ENCODE results near the gene CGREF1. TPM values are rescaled to one million over a fixed set of nuclear protein-coding genes. Genes with fewer than 3 reads are reported as not detected.

The CGREF1 gene
- polyA plus RNA-seq, 1 donor from 2014 or later: 24.5 TPM

DNA sequence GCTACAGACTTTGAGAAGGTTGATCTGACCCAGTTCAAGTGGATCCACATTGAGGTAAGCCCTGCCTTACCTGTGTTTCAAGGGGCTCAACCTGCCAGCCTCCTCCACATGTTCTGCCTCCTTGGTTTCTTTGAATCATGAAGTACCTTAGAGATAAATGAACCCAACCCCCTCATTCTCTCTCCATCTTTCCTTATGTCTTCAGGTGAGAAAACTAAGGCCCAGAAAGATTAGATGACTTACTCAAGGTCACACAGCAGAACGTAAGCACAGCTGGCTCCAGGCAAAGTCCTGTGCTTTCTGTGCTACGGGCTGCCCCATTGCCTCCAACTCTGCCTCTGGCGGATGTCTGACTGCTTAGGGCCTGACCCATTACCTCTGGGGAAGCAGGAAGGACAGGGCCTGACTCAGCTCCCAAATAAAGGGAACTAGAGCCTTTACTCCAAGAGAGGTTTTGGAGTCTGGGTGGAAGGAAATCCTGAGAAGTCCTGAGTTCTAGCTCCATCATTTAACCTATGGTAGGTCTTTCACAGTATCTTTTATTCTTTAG lies 22.1 kb downstream of the CGREF1 start:
- no peak overlapping the region for H3K9ac ChIP-seq (ENCODE audit: low read length)

DNA sequence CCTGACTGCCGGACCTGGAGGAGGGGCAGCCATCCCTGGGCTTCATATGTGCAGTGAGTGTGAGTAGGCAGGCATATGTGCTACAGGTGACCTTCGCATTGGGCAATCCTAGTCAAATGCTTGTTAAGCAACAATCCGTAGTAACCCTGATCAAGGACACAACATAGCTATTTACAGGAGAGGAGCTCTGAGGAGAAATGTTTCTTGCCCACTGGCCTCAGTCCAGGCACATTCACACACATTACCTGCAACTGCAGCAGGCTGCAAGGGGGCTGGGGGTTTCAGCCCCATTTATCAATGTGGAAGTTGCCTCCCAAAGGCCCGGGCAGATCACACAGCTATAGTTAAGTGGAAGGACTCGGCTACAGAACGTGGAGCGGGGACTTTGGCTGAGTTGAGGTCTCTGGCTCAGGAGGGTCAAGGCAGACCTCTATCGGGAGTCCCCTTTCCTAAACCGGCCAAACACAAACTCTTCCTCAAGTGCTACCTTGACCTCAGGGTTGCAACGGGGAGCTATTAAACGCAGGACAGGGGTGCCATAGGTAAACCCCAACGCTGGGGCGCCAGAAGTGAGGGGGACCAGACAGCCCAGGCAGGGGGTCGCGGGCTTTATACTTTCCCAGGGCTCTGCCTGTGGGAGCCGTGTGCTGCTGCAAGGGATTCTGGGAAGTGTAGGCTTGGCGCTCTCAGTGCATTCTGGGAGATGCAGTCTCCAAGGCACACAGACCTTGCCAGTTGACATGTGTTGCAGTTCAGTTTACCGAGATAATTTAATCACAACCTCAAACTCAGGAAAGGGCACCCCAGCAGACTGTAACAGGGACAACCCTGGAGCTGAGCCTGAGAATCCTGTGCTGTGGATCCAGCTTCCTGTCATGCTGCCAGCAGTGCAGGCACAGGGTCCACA lies 22.9 kb downstream of the CGREF1 start:
- TF ChIP-seq MXI1 (conservative IDR thresholded peaks at IDR 0.05; ENCODE audit: poor library complexity, severe bottlenecking) (peak; percentile 29), RAD21 (conservative IDR thresholded peaks at IDR 0.05) (no peak)
- Histone ChIP-seq H3K27me3 (ENCODE audit: insufficient read depth, low read depth, low read length) (no peaks in the 10 kb centered on the region), H2AFZ (ENCODE audit: low read depth, low read length) (peak overlapping the region; percentile 6), H3K79me2 (replicated peaks; ENCODE audit: insufficient read depth, low read length) (no peaks in the 10 kb centered on the region), H3K9me3 (ENCODE audit: low read length) (no peaks in the 10 kb centered on the region), H3K9me2 (ENCODE audit: insufficient read depth, low read length) (no peaks in the 10 kb centered on the region), H3K27ac (ENCODE audit: low read length) (no peak overlapping the region), H3K36me3 (ENCODE audit: insufficient read depth, low read length) (no peaks in the 10 kb centered on the region), H3K4me2 (ENCODE audit: low read length) (no peak overlapping the region), H3K4me3 (ENCODE audit: low read length) (peak overlapping the region; percentile 45), H4K20me1 (ENCODE audit: insufficient read depth) (no peaks in the 10 kb centered on the region), H3K9ac (ENCODE audit: low read length) (no peak overlapping the region), H3F3A (ENCODE audit: insufficient read depth, low read length, poor library complexity, severe bottlenecking) (no peaks in the 10 kb centered on the region)

More for the DNA sequence above, 22.1 kb downstream of the CGREF1 start:
- no peak overlapping the region for H3K27ac ChIP-seq (ENCODE audit: low read length)
- H2AFZ ChIP-seq (ENCODE audit: low read depth, low read length): no peak overlapping the region
- H3K79me2 ChIP-seq (replicated peaks; ENCODE audit: insufficient read depth, low read length): no peaks in the 10 kb centered on the region
- H3K9me2 ChIP-seq (ENCODE audit: insufficient read depth, low read length): no peaks in the 10 kb centered on the region
- H4K20me1 ChIP-seq (ENCODE audit: insufficient read depth): no peaks in the 10 kb centered on the region
- H3K36me3 ChIP-seq (ENCODE audit: insufficient read depth, low read length): no peaks in the 10 kb centered on the region
- no peak overlapping the region for H3K4me2 ChIP-seq (ENCODE audit: low read length)
- no peaks in the 10 kb centered on the region for H3K27me3 ChIP-seq (ENCODE audit: insufficient read depth, low read depth, low read length)
- H3F3A ChIP-seq (ENCODE audit: insufficient read depth, low read length, poor library complexity, severe bottlenecking): no peaks in the 10 kb centered on the region
- H3K4me3 ChIP-seq (ENCODE audit: low read length): no peak overlapping the region
- no peaks in the 10 kb centered on the region for H3K9me3 ChIP-seq (ENCODE audit: low read length)
- TF ChIP-seq SMC3 (conservative IDR thresholded peaks at IDR 0.05; ENCODE audit: poor library complexity) (no peak), TAF1 (IDR thresholded peaks at IDR 0.05; ENCODE audit: low read depth) (no peak), RAD21 (conservative IDR thresholded peaks at IDR 0.05) (no peak), EZH2 (IDR thresholded peaks at IDR 0.05; ENCODE audit: borderline replicate concordance, insufficient read depth, low read length, poor library complexity, severe bottlenecking) (no peak), MXI1 (conservative IDR thresholded peaks at IDR 0.05; ENCODE audit: poor library complexity, severe bottlenecking) (no peak), POLR2AphosphoS5 (IDR thresholded peaks at IDR 0.05) (no peak), EP300 (conservative IDR thresholded peaks at IDR 0.05; ENCODE audit: poor library complexity, severe bottlenecking) (no peak)
- TF ChIP-seq, protein P1, sequence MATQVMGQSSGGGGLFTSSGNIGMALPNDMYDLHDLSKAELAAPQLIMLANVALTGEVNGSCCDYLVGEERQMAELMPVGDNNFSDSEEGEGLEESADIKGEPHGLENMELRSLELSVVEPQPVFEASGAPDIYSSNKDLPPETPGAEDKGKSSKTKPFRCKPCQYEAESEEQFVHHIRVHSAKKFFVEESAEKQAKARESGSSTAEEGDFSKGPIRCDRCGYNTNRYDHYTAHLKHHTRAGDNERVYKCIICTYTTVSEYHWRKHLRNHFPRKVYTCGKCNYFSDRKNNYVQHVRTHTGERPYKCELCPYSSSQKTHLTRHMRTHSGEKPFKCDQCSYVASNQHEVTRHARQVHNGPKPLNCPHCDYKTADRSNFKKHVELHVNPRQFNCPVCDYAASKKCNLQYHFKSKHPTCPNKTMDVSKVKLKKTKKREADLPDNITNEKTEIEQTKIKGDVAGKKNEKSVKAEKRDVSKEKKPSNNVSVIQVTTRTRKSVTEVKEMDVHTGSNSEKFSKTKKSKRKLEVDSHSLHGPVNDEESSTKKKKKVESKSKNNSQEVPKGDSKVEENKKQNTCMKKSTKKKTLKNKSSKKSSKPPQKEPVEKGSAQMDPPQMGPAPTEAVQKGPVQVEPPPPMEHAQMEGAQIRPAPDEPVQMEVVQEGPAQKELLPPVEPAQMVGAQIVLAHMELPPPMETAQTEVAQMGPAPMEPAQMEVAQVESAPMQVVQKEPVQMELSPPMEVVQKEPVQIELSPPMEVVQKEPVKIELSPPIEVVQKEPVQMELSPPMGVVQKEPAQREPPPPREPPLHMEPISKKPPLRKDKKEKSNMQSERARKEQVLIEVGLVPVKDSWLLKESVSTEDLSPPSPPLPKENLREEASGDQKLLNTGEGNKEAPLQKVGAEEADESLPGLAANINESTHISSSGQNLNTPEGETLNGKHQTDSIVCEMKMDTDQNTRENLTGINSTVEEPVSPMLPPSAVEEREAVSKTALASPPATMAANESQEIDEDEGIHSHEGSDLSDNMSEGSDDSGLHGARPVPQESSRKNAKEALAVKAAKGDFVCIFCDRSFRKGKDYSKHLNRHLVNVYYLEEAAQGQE (IDR thresholded peaks at IDR 0.05; ENCODE audit: borderline replicate concordance): no peak
- TF ChIP-seq, protein P2, sequence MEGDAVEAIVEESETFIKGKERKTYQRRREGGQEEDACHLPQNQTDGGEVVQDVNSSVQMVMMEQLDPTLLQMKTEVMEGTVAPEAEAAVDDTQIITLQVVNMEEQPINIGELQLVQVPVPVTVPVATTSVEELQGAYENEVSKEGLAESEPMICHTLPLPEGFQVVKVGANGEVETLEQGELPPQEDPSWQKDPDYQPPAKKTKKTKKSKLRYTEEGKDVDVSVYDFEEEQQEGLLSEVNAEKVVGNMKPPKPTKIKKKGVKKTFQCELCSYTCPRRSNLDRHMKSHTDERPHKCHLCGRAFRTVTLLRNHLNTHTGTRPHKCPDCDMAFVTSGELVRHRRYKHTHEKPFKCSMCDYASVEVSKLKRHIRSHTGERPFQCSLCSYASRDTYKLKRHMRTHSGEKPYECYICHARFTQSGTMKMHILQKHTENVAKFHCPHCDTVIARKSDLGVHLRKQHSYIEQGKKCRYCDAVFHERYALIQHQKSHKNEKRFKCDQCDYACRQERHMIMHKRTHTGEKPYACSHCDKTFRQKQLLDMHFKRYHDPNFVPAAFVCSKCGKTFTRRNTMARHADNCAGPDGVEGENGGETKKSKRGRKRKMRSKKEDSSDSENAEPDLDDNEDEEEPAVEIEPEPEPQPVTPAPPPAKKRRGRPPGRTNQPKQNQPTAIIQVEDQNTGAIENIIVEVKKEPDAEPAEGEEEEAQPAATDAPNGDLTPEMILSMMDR (IDR thresholded peaks at IDR 0.05; ENCODE audit: poor library complexity, severe bottlenecking): no peak
